HCT116 (cell line): ENCODE measurements around the gene GABPB1. TPM values are rescaled to one million over a fixed set of nuclear protein-coding genes. Genes with fewer than 3 reads are reported as not detected.

Experiments
- ATAC-seq: fragments of 200-7000 bp; cut with Tn5 transposase; 2 replicates; pipeline ENCODE4 v1.9.1; 2020; ENCODE audit warnings: mild to moderate bottlenecking, moderate library complexity
- BruUV-seq: library from RNA; stranded (reverse); fragments of 400-500 nt; replicated peaks from 2 replicates; lab custom pipeline; 2021; lab: Mats Ljungman, UMichigan
- CTCF ChIA-PET: fragments of 300-600 bp; sonication (Branson Sonifier 250); formaldehyde crosslinking; loops from one replicate; lab custom pipeline; 2021; ENCODE audit warnings: antibody characterized with exemption; lab: Charles Lee
- POLR2A ChIA-PET: fragments of 300-600, 350-600 bp; sonication (Branson Sonifier 250); formaldehyde crosslinking; loops from one replicate; lab custom pipeline; 2021; ENCODE audit warnings: antibody characterized with exemption; lab: Charles Lee
- RAD21 ChIA-PET, 2 experiments: fragments of 300-600 bp; sonication (Branson Sonifier 250); formaldehyde crosslinking; loops; one replicate each; lab custom pipeline; 2023; ENCODE audit warnings: low total read pairs in 2 of 2; ENCODE audit not compliant: uncharacterized antibody in 2 of 2, unreplicated experiment in 2 of 2, low non-redundant PET in 1 of 2; lab: Charles Lee
- DNase-seq: peaks from one replicate; pipeline ENCODE4 v3.0.0-alpha.2; 2010; ENCODE audit warnings: low read depth, low spot score
- H2AFZ ChIP-seq: fragments of 200-600 bp; shearing (Covaris generic), sonication (generic); 2 replicates; pipeline ENCODE4 v1.6.1; 2017; ENCODE audit warnings: low read depth, mixed run types, mixed read lengths, antibody characterized with exemption, low read length; ENCODE audit not compliant: poor library complexity, severe bottlenecking
- H3K27ac ChIP-seq: 2 replicates; pipeline ENCODE4 v1.5.1; 2012; ENCODE audit warnings: low read depth, low read length
- H3K27me3 ChIP-seq: fragments of 200-600 bp; sonication (generic); 2 replicates; pipeline ENCODE4 v1.6.1; 2016; ENCODE audit warnings: mixed run types, low read length, mixed read lengths; ENCODE audit not compliant: insufficient read depth
- H3K36me3 ChIP-seq, 2 experiments: fragments of 200-500 bp in 1 of 2; fragments of 200-600 bp in 1 of 2; sonication (Bioruptor generic) in 1 of 2; sonication (generic) in 1 of 2; 2 replicates each; pipeline versions ENCODE4 v1.5.1 to v1.6.1; 2014 to 2016; ENCODE audit warnings: low read length in 2 of 2, inconsistent platforms in 1 of 2, mixed read lengths in 1 of 2, mixed run types in 1 of 2; ENCODE audit not compliant: insufficient read depth in 2 of 2, control insufficient read depth in 1 of 2
- H3K4me1 ChIP-seq, 2 experiments: fragments of 200-600 bp in 1 of 2; sonication (generic) in 1 of 2; 2 replicates each; pipeline versions ENCODE4 v1.5.1 to v1.6.1; 2012 to 2017; ENCODE audit warnings: low read length in 2 of 2, inconsistent platforms in 1 of 2, mild to moderate bottlenecking in 1 of 2, mixed read lengths in 1 of 2, mixed run types in 1 of 2, moderate library complexity in 1 of 2; ENCODE audit not compliant: insufficient read depth in 2 of 2, control insufficient read depth in 1 of 2
- H3K4me2 ChIP-seq: fragments of 200-600 bp; sonication (generic); 2 replicates; pipeline ENCODE4 v1.6.1; 2017; ENCODE audit warnings: mixed run types, low read length, mixed read lengths
- H3K4me3 ChIP-seq, 2 experiments: fragments of 200-600 bp in 1 of 2; sonication (generic) in 1 of 2; replicated peaks in 1 of 2; 2 replicates each; pipeline ENCODE4 v1.5.1; 2011 to 2016; ENCODE audit warnings: low read length in 2 of 2, control low read depth in 1 of 2, low read depth in 1 of 2, mild to moderate bottlenecking in 1 of 2, mixed read lengths in 1 of 2, mixed run types in 1 of 2
- H3K79me2 ChIP-seq: fragments of 200-600 bp; sonication (generic); 2 replicates; pipeline ENCODE4 v1.6.1; 2017; ENCODE audit warnings: mild to moderate bottlenecking, mixed run types, low read length, moderate library complexity, mixed read lengths; ENCODE audit not compliant: insufficient read depth
- H3K9ac ChIP-seq: fragments of 200-600 bp; sonication (generic); 2 replicates; pipeline ENCODE4 v1.6.1; 2016; ENCODE audit warnings: low read length, mixed read lengths
- H3K9me2 ChIP-seq: fragments of 200-600 bp; sonication (generic), shearing (Covaris generic); 2 replicates; pipeline ENCODE4 v1.6.1; 2017; ENCODE audit warnings: mixed run types, mild to moderate bottlenecking, moderate library complexity; ENCODE audit not compliant: insufficient read depth
- H3K9me3 ChIP-seq, 2 experiments: fragments of 200-500 bp in 1 of 2; fragments of 200-600 bp in 1 of 2; sonication (Bioruptor generic) in 1 of 2; sonication (generic) in 1 of 2; 2 replicates each; pipeline ENCODE4 v1.6.1; 2014 to 2017; ENCODE audit warnings: low read length in 2 of 2, mixed read lengths in 2 of 2, inconsistent platforms in 1 of 2, low read depth in 1 of 2, mild to moderate bottlenecking in 1 of 2, mixed run types in 1 of 2, moderate library complexity in 1 of 2; ENCODE audit not compliant: control insufficient read depth in 1 of 2, insufficient read depth in 1 of 2
- H4K20me1 ChIP-seq: fragments of 200-600 bp; sonication (generic), shearing (Covaris generic); 2 replicates; pipeline ENCODE4 v1.6.1; 2017; ENCODE audit warnings: mixed run types, mild to moderate bottlenecking, moderate library complexity; ENCODE audit not compliant: insufficient read depth
- CBX3 ChIP-seq: IDR thresholded peaks from 2 replicates; pipeline ENCODE4 v1.6.1; 2012; ENCODE audit warnings: low read depth
- CEBPB ChIP-seq: IDR thresholded peaks from 2 replicates; pipeline ENCODE4 v1.6.1; 2012; ENCODE audit warnings: low read depth
- EGR1 ChIP-seq: IDR thresholded peaks from 2 replicates; pipeline ENCODE4 v1.6.1; 2012; ENCODE audit warnings: low read depth
- EZH2 ChIP-seq: fragments of 200-600 bp; sonication (generic); IDR thresholded peaks from 2 replicates; pipeline ENCODE4 v1.6.1; 2017; ENCODE audit warnings: antibody characterized with exemption, mixed run types
- EZH2phosphoT487 ChIP-seq: fragments of 200-600 bp; IDR thresholded peaks from 2 replicates; pipeline ENCODE4 v1.6.1; 2018; ENCODE audit warnings: antibody characterized with exemption, borderline replicate concordance
- POLR2AphosphoS5 ChIP-seq: IDR thresholded peaks from 2 replicates; pipeline ENCODE4 v1.6.1; 2011; ENCODE audit warnings: mild to moderate bottlenecking, low read depth, low read length, moderate library complexity
- RAD21 ChIP-seq: IDR thresholded peaks from 2 replicates; pipeline ENCODE4 v1.6.1; 2012; ENCODE audit warnings: low read depth, mild to moderate bottlenecking
- SIN3A ChIP-seq: IDR thresholded peaks from 2 replicates; pipeline ENCODE4 v1.6.1; 2012; ENCODE audit warnings: low read depth
- SP1 ChIP-seq: IDR thresholded peaks from 2 replicates; pipeline ENCODE4 v1.6.1; 2012; ENCODE audit warnings: low read depth
- SRF ChIP-seq: IDR thresholded peaks from 2 replicates; pipeline ENCODE4 v1.6.1; 2012; ENCODE audit warnings: low read depth
- TCF7L2 ChIP-seq: IDR thresholded peaks from 2 replicates; pipeline ENCODE4 v1.7.0; 2011; ENCODE audit warnings: borderline replicate concordance, inconsistent platforms; ENCODE audit not compliant: insufficient read depth, insufficient read length; ENCODE audit errors: extremely low read depth
- YY1 ChIP-seq: IDR thresholded peaks from 2 replicates; pipeline ENCODE4 v1.6.1; 2011; ENCODE audit warnings: low read length, low read depth, moderate library complexity, mild to moderate bottlenecking; ENCODE audit not compliant: insufficient replicate concordance; ENCODE audit errors: extremely low read depth
- ZBTB33 ChIP-seq: IDR thresholded peaks from 2 replicates; pipeline ENCODE4 v1.6.1; 2011; ENCODE audit warnings: mild to moderate bottlenecking, low read length, moderate library complexity; ENCODE audit not compliant: insufficient replicate concordance; ENCODE audit errors: extremely low read depth
- intact Hi-C: fragments of 100-400 bp; cut with micrococcal nuclease; formaldehyde crosslinking; loops from 2 replicates; pipeline ENCODE4 v1.10.0; 2022
- total RNA-seq: library from RNA; stranded (reverse); gene quantifications from one replicate; pipeline ENCODE4 v1.2.1, GENCODE V29; 2021; ENCODE audit not compliant: unreplicated experiment
- TF ChIP-seq, protein P1 (sequence below): IDR thresholded peaks from 2 replicates; pipeline ENCODE4 v1.6.1; 2012

GABPB1 gene
- total RNA-seq, 1 experiment from 2014 or later = 20.1 TPM

GRCh38 chr15:50246631-50247030 is 108.4 kb downstream of the GABPB1 start (continued):
- TF ChIP-seq EZH2 (no peak), EZH2phosphoT487 (no peak), RAD21 (no peak)

DNA sequence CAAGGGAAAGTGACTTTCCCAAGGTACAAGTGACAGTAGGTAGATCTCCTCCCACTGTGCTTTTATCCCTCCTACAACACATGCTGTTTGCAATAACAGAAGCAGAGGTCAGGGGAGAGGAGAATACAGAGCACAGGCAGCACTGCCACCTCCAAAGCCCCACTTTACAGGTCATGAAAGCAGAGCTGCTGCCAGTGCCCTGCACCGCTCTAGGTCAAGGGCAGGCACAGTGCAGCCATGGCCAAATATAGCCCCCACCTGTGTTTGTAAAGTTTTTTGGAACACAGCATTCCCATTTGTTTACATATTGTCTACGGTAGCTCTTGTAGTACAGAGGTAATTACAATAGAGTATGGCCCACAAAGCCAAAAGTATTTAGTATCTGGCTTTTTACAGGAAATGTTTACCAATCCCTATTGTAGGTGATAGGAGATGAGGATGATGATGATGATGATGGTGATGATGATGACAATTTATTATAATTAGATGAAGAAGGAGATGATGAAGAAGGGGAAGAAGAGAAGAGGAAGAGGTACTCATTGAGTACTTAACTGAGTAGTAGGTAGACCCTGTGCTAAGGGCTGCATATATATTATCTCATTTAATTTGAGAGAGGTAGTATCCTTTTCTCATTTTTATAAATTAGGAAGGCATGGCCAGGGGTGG is 109.9 kb downstream of the GABPB1 start:
- BruUV-seq = no TSS peak
- DNase-seq (no peak), ATAC-seq (no peak)
- ChIA-PET POLR2A (no interaction called here), CTCF (no interaction called here), RAD21 (no interaction called here)
- H3K27ac ChIP-seq = no peak overlapping the region
- TF ChIP-seq SIN3A = no peak
- no peak for TF ChIP-seq EGR1
- no peak for TF ChIP-seq EZH2phosphoT487
- TF ChIP-seq, protein P1, sequence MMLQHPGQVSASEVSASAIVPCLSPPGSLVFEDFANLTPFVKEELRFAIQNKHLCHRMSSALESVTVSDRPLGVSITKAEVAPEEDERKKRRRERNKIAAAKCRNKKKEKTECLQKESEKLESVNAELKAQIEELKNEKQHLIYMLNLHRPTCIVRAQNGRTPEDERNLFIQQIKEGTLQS = no peak
- TF ChIP-seq RAD21 = no peak
- TF ChIP-seq CEBPB = no peak
- TF ChIP-seq EZH2 = no peak
- no peak for TF ChIP-seq TCF7L2
- TF ChIP-seq ZBTB33 = no peak
- no peak for TF ChIP-seq YY1
- TF ChIP-seq SRF = no peak
- no peak for TF ChIP-seq CBX3
- TF ChIP-seq SP1 = no peak
- TF ChIP-seq POLR2AphosphoS5 = no peak
- no peak overlapping the region for H3K4me3 ChIP-seq
- no peak overlapping the region for H2AFZ ChIP-seq
- intact Hi-C loops = no loop called here
- no peak overlapping the region for H3K9ac ChIP-seq
- H3K79me2 ChIP-seq = no peaks in the 10 kb centered on the region
- no peaks in the 10 kb centered on the region for H3K4me1 ChIP-seq
- H3K4me2 ChIP-seq = no peak overlapping the region
- no peaks in the 10 kb centered on the region for H4K20me1 ChIP-seq
- H3K9me3 ChIP-seq = no peaks in the 10 kb centered on the region
- H3K27me3 ChIP-seq = no peaks in the 10 kb centered on the region
- H3K36me3 ChIP-seq = no peaks in the 10 kb centered on the region
- no peaks in the 10 kb centered on the region for H3K9me2 ChIP-seq
